ENCODE data around the gene ARFGEF2. TPM values are rescaled to one million over a fixed set of nuclear protein-coding genes. Genes with fewer than 3 reads are reported as not detected.

Gene ARFGEF2
- total RNA-seq, 1 experiment from 2014 or later = 22.2 TPM

DNA sequence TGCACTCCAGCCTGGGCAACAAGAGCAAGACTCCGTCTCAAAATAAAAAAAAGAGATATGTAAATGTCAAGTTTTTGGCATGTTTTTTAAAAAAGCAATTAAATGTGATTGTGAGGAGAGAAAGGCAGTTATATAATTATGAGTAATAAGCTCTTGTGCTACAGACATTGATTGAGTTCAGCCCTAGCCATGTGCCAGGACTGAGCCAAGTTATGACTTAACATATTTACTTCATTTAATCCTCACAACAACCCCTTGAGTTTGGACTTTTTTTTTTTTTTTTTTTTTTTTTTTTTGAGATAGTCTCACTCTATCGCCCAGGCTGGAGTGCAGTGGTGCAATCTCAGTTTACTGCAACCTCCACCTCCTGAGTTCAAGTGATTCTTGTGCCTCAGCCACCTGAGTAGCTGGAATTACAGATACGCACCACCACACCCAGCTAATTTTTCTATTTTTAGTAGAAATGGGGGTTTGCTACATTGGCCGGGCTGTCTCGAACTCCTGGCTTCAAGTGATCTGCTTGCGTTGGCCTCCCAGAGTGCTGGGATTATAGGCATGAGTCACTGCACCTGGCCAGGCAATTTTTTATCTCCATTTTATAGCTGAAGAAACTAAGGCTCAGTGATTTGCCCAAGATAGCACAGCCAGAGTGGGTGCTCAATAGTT, 109.6 kb downstream of the ARFGEF2 start:
- no peaks in the 10 kb centered on the region for H3K79me2 ChIP-seq (ENCODE audit: insufficient read depth, low read length)
- ATAC-seq (no peak), DNase-seq (ENCODE audit: low read depth, low spot score) (no peak)
- BruUV-seq (replicated peaks) = no TSS peak
- no peaks in the 10 kb centered on the region for H4K20me1 ChIP-seq (ENCODE audit: insufficient read depth)
- H3K36me3 ChIP-seq (ENCODE audit: control insufficient read depth in 1 of 2, insufficient read depth in 2 of 2, low read length in 2 of 2) = peaks cover 11 to 17% of the 10 kb centered on the region in 2 experiments
- H3K4me3 ChIP-seq (replicated peaks in 1 of 2; ENCODE audit: low read depth in 1 of 2, low read length in 2 of 2) = no peak overlapping the region
- H3K4me1 ChIP-seq (ENCODE audit: control insufficient read depth in 1 of 2, insufficient read depth in 2 of 2, low read length in 2 of 2) = no peaks in the 10 kb centered on the region
- TF ChIP-seq RAD21 (IDR thresholded peaks at IDR 0.05; ENCODE audit: low read depth) = no peak
- no peak for TF ChIP-seq POLR2A (IDR thresholded peaks at IDR 0.05; ENCODE audit: borderline replicate concordance, extremely low read depth, insufficient read depth, insufficient read length)
- no peak for TF ChIP-seq EZH2 (IDR thresholded peaks at IDR 0.05)
- TF ChIP-seq POLR2AphosphoS5 (IDR thresholded peaks at IDR 0.05; ENCODE audit: low read depth, low read length) = no peak
- TF ChIP-seq, protein P1, sequence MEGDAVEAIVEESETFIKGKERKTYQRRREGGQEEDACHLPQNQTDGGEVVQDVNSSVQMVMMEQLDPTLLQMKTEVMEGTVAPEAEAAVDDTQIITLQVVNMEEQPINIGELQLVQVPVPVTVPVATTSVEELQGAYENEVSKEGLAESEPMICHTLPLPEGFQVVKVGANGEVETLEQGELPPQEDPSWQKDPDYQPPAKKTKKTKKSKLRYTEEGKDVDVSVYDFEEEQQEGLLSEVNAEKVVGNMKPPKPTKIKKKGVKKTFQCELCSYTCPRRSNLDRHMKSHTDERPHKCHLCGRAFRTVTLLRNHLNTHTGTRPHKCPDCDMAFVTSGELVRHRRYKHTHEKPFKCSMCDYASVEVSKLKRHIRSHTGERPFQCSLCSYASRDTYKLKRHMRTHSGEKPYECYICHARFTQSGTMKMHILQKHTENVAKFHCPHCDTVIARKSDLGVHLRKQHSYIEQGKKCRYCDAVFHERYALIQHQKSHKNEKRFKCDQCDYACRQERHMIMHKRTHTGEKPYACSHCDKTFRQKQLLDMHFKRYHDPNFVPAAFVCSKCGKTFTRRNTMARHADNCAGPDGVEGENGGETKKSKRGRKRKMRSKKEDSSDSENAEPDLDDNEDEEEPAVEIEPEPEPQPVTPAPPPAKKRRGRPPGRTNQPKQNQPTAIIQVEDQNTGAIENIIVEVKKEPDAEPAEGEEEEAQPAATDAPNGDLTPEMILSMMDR (IDR thresholded peaks at IDR 0.05 in 2 of 3, conservative IDR thresholded peaks at IDR 0.05 in 1 of 3; ENCODE audit: borderline replicate concordance in 1 of 3, insufficient read depth in 1 of 3, low read depth in 2 of 3, low read length in 2 of 3) = no peak
- TF ChIP-seq ELF1 (IDR thresholded peaks at IDR 0.05; ENCODE audit: borderline replicate concordance, low read depth) = no peak
- H2AFZ ChIP-seq (ENCODE audit: low read depth, low read length, poor library complexity, severe bottlenecking) = no peak overlapping the region
- intact Hi-C loops (cut with micrococcal nuclease) = no loop called here
- H3K9me2 ChIP-seq (ENCODE audit: insufficient read depth) = no peaks in the 10 kb centered on the region
- H3K9me3 ChIP-seq (ENCODE audit: control insufficient read depth in 1 of 2, insufficient read depth in 1 of 2, low read depth in 1 of 2, low read length in 2 of 2) = no peaks in the 10 kb centered on the region
- ChIA-PET RAD21 (ENCODE audit: low non-redundant PET in 1 of 2, low total read pairs in 2 of 2, uncharacterized antibody in 2 of 2, unreplicated experiment in 2 of 2) (no interaction called here), CTCF (no interaction called here), POLR2A (interaction anchor here (1.4 kb wide), 1 partner anchor 16 kb away, joined by 3 read pairs; no protein-coding TSS in a partner anchor)
- no peaks in the 10 kb centered on the region for H3K27me3 ChIP-seq (ENCODE audit: insufficient read depth, low read length)
- no peak overlapping the region for H3K27ac ChIP-seq (ENCODE audit: low read depth, low read length)
- no peak overlapping the region for H3K9ac ChIP-seq (ENCODE audit: low read length)
- no peak overlapping the region for H3K4me2 ChIP-seq (ENCODE audit: low read length)

DNA sequence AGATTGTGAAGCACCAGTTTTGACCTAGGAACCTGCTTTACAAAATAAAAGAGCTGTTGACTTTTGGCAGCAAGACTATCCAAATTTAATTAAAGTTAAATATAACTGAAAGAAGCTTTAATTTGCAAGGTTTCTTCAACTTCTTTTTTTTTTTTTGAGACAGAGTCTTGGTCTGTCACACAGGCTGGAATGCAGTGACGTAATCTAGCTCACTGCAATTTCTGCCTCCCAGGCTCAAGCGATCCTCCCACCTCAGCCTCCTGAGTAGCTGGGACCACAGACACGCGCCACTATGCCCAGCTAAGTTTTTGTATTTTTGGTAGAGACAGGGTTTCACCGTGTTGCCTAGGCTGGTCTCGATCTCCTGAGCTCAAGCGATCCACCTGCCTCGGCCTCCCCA, 110.9 kb downstream of the ARFGEF2 start:
- H3K9me2 ChIP-seq (ENCODE audit: insufficient read depth) = no peaks in the 10 kb centered on the region
- no peak for ATAC-seq
- peaks cover 11 to 14% of the 10 kb centered on the region in 2 experiments for H3K36me3 ChIP-seq (ENCODE audit: control insufficient read depth in 1 of 2, insufficient read depth in 2 of 2, low read length in 2 of 2)
- no peaks in the 10 kb centered on the region for H3K79me2 ChIP-seq (ENCODE audit: insufficient read depth, low read length)
- no peak overlapping the region for H3K9ac ChIP-seq (ENCODE audit: low read length)
- no TSS peak for BruUV-seq (replicated peaks)
- no peak overlapping the region for H3K4me2 ChIP-seq (ENCODE audit: low read length)
- H3K27me3 ChIP-seq (ENCODE audit: insufficient read depth, low read length) = no peaks in the 10 kb centered on the region
- no peak overlapping the region for H2AFZ ChIP-seq (ENCODE audit: low read depth, low read length, poor library complexity, severe bottlenecking)
- POLR2A ChIA-PET = no interaction called here
- no peak for DNase-seq (ENCODE audit: low read depth, low spot score)
- intact Hi-C loops (cut with micrococcal nuclease) = no loop called here
- no peaks in the 10 kb centered on the region for H3K9me3 ChIP-seq (ENCODE audit: control insufficient read depth in 1 of 2, insufficient read depth in 1 of 2, low read depth in 1 of 2, low read length in 2 of 2)
- RAD21 ChIA-PET (ENCODE audit: low non-redundant PET in 1 of 2, low total read pairs in 2 of 2, uncharacterized antibody in 2 of 2, unreplicated experiment in 2 of 2) = no interaction called here
- no peak overlapping the region for H3K4me3 ChIP-seq (replicated peaks in 1 of 2; ENCODE audit: low read depth in 1 of 2, low read length in 2 of 2)
- H4K20me1 ChIP-seq (ENCODE audit: insufficient read depth) = no peaks in the 10 kb centered on the region
- H3K27ac ChIP-seq (ENCODE audit: low read depth, low read length) = no peak overlapping the region
- CTCF ChIA-PET = no interaction called here
- no peaks in the 10 kb centered on the region for H3K4me1 ChIP-seq (ENCODE audit: control insufficient read depth in 1 of 2, insufficient read depth in 2 of 2, low read length in 2 of 2)
- TF ChIP-seq, protein P2, sequence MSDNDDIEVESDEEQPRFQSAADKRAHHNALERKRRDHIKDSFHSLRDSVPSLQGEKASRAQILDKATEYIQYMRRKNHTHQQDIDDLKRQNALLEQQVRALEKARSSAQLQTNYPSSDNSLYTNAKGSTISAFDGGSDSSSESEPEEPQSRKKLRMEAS (IDR thresholded peaks at IDR 0.05) = no peak
- TF ChIP-seq JUND (IDR thresholded peaks at IDR 0.05) (no peak), YY1 (IDR thresholded peaks at IDR 0.05; ENCODE audit: extremely low read depth, insufficient replicate concordance, low read depth, low read length) (no peak), RAD21 (IDR thresholded peaks at IDR 0.05; ENCODE audit: low read depth) (no peak), CEBPB (IDR thresholded peaks at IDR 0.05; ENCODE audit: low read depth) (no peak), POLR2AphosphoS5 (IDR thresholded peaks at IDR 0.05; ENCODE audit: low read depth, low read length) (no peak), EZH2 (IDR thresholded peaks at IDR 0.05) (no peak), ELF1 (IDR thresholded peaks at IDR 0.05; ENCODE audit: borderline replicate concordance, low read depth) (no peak), CBX3 (IDR thresholded peaks at IDR 0.05; ENCODE audit: low read depth) (no peak), ZNF274 (IDR thresholded peaks at IDR 0.05; ENCODE audit: low read depth, low read length) (no peak)
- TF ChIP-seq, protein P3, sequence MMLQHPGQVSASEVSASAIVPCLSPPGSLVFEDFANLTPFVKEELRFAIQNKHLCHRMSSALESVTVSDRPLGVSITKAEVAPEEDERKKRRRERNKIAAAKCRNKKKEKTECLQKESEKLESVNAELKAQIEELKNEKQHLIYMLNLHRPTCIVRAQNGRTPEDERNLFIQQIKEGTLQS (IDR thresholded peaks at IDR 0.05) = no peak
- TF ChIP-seq, protein P4, sequence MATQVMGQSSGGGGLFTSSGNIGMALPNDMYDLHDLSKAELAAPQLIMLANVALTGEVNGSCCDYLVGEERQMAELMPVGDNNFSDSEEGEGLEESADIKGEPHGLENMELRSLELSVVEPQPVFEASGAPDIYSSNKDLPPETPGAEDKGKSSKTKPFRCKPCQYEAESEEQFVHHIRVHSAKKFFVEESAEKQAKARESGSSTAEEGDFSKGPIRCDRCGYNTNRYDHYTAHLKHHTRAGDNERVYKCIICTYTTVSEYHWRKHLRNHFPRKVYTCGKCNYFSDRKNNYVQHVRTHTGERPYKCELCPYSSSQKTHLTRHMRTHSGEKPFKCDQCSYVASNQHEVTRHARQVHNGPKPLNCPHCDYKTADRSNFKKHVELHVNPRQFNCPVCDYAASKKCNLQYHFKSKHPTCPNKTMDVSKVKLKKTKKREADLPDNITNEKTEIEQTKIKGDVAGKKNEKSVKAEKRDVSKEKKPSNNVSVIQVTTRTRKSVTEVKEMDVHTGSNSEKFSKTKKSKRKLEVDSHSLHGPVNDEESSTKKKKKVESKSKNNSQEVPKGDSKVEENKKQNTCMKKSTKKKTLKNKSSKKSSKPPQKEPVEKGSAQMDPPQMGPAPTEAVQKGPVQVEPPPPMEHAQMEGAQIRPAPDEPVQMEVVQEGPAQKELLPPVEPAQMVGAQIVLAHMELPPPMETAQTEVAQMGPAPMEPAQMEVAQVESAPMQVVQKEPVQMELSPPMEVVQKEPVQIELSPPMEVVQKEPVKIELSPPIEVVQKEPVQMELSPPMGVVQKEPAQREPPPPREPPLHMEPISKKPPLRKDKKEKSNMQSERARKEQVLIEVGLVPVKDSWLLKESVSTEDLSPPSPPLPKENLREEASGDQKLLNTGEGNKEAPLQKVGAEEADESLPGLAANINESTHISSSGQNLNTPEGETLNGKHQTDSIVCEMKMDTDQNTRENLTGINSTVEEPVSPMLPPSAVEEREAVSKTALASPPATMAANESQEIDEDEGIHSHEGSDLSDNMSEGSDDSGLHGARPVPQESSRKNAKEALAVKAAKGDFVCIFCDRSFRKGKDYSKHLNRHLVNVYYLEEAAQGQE (IDR thresholded peaks at IDR 0.05; ENCODE audit: low read depth) = no peak
